ENCODE data around the gene GBP1.
A peak's percentile ranks its signal among the peaks of the same experiment; 100 is the strongest.

The GBP1 gene

DNA sequence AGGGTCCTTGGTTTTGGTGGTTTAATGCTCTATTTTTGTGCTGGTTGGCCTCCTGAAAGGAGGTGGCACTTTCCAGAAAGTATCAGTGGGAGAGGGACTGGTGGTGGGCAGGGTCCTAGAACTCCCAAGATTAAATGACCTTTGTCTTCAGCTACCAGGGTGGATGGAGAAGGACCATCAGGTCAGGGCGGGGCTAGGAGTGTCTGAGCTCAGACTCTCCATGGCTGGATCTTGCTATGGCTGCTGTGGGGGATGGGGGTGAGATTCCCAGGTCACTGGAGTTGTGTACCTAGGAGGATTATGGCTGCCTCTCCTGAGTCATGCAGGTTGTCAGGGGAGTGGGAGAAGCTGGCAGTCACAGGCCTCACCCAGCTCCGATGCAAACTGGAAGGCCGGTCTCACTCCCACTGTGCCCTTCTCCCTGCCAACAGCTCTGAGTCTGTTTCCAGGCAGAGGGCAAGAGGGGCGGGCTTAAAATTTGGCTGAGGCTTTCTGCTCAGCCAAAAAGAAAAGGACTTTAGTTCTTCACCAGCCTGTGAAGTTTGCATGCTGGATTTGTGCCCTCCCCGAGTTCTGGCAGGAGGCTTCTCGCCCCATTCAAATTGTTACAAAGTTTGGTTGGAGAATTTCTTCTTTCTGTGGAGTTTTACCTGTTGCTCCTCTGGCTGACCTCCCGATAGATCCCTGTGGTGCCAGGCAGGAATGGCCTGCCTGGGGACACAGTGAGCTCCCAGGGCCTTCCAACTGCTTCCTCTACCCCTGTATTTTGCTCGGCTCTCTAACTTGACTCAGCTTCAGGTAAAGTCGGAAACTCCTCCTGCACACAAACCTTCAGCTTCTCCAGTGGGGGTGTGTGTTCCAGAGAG, 59.5 kb downstream of the GBP1 start:
- peak in 9 of 14 donors; percentile 15 to 80 (median 39) for DNase-seq

Data from C1 segment of cervical spinal cord (tissue), 14 donors.